Stimulated activated CD8-positive, alpha-beta memory T cell treated with anti-CD3 and anti-CD28 coated beads, Interleukin-7, amount 100 ng/mL, for 4 hours (primary cell): ENCODE data around the gene GDPGP1.

Source experiments
- DNase-seq, 2 donors: peaks; one replicate each; pipeline ENCODE4 v3.0.0-alpha.2; 2020; ENCODE audit warnings: low read depth in 2 of 2

The GDPGP1 gene

DNA sequence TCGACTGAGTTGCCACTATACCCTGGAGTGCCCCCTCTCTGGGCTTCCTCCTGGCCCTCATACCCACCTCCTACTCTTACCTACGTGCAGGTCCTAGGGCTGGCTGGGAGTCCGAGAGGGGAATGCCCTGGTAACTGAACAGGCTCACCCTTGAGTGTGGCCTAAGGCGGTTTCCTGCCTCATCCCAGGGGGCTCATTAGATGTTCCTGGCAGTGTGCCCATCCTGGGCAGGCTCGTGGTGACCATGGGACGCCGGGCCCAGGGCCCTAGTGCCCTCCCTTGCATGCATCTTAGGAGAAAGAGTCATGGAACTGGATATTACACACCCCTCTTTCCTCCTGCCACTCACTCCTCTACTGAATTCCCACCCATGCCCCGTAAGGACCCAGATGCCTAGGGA, 30.1 kb upstream of the GDPGP1 start:
- no peak for DNase-seq

DNA sequence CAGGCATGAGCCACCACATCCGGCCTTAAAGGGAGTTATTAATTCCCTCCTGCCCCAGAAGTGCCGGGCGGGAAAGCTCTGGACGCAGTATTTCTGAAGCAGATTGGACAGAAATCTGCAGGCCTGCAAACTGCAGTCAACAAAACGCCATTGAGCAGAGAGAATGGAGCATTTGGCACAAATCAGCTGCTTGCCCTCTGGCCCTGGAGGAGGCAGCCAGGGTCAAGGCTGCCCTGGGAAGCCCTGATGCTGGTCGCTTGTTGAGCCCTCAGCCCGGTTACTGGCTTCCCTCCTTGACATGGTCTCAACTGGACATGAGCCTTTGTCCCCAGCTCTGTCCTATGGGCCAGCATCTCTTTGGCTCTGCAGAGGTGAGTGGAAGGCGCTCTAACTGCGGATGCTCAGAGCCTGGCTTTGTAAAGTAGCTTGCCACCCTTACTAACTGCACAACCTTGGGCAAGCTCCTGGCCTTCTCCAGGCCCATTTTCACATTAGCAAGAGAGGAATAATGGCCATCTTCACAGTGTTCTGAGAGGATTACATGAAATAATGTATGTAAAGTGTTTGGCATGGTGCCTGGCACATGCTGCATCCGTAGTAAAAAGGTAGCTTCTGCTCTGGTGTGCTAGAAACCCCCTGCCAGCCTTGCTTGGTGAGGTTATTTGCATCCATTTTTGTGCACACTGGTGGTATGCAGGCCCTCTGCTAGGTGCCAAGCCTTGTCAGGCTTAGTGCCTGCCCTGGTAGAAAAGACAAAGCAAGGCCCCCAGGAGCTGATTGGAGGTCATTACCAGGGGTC, 28.8 kb upstream of the GDPGP1 start:
- no peak for DNase-seq

DNA sequence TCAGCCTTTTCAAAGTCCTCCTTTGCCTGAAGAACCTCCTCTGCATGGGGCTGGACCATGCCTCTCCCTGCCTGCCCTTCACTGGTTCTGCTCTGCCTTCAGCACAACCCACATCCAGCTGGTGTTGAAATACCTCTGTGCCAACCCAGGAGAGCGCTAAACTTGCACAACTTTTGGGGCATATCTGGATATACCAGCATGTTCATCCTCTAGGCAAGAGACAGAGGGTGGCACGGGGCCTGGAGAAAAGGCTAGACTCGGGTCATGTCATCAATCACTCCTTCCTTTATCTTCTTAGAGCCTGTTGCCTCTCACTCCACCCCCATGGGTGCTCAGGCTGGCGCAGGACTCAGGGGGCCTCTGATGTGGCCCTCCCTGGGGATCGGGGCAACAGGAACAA, 28.1 kb upstream of the GDPGP1 start:
- no peak for DNase-seq

DNA sequence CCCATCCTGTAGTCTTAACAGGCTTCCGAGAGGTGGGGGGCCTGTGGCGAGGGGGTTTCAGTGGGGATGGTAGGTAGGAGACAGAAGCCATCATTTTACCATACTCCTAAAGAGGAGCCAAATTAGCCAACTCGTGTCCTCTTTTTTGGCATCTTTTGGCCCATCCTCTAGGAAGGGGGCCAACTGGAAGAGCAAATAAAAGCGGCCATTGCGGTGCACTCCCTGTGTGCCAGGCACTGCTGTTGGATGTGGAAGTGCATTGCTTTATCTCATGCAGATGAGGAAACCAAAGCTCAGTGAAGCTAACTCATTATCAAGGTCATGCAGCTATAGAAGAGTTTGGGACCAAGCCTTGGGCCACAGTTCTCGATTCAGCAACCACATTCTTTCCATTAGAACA, 26.8 kb upstream of the GDPGP1 start:
- DNase-seq, result no peak

DNA sequence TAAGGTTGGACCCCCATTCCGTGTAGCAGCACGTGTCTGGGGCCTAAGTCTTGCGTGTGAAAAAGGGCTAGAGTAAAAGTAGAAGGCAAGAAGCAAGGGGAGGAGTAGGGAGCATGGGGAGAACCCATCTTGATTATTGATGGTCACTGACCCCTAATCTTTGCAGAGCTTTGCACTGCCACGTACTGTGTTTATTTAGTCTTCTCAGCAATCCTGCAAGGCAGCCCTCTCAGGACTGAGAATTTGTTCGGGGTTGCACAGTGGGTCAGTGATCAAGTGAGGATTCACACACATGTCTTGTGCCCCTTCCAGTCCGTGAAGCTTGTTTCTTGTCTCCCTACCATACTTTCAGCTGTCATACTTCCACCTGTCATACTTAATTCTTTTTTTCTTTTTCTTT, 25.7 kb upstream of the GDPGP1 start:
- DNase-seq, result no peak

DNA sequence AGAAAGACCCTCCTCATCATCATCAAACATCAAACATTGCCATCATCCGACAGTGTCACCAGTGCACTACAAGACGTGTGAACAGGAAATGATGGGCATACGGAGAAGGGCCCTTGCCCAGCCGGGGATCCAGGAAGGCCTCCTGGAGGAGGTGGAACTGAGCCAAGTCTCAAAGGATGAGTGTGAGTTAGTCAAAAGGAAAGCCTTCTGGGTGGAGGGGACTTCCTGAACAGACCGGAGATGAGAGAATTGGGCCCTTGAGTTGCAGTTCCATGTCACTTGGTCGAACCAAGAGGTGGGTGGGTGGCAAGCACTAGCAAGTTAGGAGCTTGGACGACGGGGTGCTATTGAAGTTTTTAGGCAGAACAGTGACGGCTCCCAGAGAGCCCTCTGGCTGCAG, 24.4 kb upstream of the GDPGP1 start:
- no peak for DNase-seq

DNA sequence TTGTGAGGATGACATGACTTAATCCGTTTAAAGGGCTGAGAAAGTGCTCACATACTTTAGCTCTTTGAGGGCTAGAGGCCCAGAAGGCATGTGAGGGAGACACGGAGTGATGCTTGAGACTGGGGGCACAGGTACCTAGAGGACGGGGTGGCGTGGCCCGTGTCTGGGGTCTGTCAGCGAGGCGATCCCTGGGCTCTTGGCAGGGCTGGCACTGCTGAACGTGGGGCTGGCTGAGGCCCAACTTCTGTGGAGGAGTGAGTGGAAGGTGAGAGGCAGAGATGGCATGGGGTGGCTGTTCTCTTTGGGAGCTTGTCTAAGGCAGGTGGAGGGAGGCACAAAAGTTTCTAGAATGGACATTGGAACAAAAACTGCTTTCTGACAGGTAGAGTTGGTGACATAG, 23.4 kb upstream of the GDPGP1 start:
- no peak for DNase-seq

DNA sequence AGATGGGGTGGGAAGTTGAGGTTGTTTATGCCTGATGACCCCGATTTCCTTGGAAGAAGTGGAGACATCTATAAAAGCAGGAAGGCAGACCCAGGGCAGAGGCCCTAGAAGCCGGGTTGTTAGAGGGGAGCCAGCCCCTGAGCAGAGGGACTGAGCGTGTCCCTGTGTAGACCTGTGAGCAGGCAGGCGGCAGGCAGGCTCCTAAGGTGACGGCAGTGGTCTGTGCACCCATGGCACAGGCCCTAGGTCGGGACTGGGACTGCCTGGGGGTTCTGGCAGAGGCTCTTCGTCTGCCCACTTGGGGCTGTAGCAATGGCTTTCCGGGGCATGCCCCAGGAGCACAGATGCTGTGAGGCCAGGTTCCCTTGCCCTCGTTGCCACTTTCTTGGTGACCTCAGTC, 23.0 kb upstream of the GDPGP1 start:
- DNase-seq, result no peak

DNA sequence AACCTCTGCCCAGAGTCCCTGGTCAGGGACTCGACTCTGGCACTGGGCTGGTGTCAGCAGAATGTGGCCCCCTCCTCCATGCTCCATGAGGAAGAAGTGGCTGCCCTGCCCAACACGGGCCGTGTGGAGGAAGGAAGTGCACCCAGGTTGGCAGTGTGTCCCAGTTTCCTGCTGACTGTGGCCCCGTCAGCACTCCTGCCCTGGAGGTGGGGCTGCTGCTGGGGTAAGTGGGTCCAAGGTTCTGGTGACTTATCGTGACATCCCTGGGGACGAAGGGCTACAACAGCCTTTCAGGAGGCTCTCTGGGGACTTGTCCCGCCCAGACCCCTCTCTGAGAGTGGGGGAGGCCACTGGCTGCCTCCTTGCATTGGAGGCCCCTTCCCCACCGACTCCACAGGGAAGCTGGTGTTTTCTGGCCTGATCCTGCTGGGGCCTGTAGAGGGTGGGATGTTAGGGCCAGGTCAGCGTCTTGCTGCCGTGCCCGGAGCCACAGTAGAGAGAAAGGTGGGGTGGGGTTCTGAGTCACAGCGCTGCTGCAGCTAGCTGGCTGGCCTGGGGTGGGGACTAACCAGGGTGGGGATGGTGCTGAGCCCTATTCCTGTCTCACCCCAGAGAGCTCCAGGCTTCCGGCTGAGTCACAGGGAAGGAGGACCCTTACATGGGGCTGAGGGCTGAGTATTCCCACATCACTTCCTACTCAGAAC, 22.4 kb upstream of the GDPGP1 start:
- no peak for DNase-seq

DNA sequence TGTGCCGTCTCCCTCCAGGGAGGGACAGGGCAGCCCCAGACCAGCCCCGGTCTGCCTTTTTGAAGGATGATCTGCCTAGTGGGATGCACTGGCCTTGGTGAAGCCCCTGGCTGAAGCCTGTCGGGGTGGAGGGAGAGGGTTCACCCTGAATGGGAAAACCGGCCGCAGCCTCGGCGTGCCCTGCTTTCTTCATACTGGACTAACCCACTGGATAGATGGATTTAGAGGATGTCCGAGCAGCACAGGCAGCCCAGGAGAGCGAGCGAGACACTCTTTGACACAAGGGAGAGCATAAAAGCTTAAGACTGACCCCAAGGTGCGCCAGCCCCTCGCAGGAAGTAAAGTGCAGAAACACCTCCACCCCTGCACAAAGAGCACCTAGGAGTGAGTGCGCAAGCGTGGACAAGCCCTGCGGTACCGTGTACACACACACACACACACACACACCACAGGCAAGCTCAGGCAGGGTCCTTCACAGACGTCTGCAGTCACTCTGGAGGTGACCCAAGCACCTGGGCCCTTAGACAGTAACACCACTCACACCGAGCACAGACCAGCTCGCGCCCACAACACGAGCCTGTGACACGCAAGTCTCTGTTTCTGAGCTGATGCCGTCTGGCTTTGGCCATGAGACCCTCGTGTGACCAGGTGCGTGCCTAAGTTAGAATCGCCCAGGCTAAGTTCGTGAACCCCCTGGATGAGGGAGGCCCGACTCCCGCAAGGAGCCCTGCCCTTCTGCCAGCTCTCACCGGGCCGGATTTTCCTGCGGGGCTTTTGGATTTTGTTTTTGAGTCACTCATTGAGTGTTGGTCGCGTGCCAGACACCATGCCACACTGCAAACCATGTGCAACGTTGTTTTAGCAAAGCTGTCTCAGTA, 21.5 kb upstream of the GDPGP1 start:
- no peak for DNase-seq

DNA sequence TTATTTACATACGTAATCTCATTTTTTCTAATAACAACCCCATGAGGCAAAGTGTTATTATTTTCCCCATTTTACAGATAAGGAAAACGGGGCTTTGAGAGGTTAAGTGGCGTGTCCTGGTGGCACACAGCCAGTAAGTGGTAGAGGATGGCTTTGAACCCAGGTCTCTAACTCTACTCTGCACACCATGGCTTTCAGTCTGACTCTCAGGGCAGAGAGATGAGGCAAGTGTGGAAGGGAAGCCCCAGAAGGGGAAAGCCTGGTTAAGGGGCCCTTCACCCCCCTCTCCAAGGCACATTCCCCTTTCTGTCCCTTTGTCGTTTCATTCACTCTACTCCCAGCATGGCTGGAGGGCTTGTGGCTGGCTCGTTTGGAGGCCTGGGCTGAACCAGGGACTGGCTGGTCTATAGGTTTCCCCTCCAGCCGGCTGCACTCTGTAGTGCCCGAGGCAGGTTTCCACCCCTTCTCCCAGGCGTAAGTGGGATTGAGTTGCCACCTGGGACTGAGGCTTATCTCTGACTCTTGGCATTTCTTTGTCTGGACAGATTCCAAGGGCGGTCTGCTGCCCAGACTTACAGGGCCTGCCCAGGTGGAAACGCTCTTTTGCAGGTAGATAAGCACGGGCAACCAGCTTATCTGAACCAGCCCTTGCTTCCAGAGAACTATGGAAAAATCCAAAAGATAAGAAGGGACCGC, 20.7 kb upstream of the GDPGP1 start:
- DNase-seq, result no peak

DNA sequence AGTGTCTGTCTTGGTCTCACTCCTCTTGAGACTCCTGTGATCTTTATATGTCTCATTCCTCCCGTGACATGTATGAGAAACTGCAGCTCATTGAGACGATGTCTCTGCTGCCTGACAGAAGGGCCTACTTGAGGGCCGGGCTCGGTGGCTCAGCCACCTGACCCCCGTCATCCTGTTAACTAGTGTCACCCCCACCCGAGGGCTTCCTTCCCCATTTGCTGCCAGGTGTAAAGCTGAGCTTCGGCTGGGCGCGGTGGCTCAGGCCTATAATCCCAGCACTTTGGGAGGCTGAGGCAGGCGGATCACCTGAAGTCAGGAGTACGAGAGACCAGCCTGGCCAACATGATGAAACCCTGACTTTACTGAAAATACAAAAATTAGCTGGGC, 20.2 kb upstream of the GDPGP1 start:
- DNase-seq, result no peak

DNA sequence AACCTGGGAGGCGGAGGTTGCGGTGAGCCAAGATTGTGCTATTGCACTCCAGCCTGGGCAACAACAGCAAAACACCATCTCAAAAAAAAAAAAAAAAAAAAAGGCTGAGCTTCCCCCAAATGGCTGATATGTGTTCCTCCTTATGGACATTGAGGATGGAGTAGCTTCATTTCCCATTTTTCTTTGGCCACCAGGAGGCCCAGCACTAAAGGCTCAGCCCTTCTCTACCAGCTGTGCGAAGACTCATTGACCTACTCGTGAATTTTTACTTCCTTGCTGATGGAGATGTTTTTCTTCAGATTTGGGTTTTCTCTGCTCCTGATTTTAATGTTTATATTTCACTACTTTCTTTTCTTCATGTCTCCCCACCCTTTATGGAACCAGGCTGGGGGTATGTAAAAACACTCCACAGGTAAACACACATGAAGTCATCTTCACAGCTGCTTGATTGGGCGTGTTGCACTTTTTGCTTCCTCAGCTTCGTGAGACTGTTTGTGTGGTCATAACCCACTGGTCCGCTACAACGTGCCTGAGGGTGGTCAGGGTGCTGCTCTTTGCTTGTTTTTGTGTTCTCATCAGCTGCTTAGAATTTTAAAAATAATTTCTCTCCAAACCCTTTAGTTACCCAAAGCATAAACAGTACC, 19.3 kb upstream of the GDPGP1 start:
- DNase-seq, result no peak

DNA sequence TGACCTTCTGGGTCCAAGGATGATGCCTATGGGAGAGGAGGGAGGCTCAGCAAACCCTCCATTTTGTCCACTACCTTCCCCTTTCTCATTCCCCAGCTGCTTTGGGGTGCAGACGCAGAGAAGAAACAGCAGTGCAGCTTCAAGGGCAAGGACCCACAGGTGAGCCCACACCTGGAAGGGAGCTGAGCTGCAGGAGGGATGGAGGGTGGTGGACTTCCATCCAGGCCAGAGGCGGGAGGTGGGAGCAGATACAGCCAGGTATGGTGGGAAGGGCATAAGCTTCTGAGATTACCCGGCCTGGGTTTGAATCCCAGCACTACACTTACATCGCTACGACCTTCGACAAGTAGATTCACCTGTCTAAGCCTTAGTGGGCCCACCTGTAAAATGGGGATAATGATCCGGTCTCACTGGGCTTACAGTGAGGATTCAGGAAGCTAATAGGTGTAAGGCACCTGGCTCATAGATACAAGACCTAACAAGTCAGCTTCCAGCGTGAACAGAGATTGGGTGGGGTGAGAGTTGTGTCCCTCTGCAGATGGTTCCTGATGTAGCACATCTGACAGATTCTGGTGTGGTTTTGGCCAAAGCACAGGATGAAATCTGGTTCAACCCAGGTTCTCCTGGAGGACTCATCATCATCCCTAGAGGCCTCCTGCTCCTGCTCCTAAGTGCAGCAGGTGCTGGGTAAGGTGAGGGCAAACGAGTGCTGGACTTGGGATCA, 16.2 kb upstream of the GDPGP1 start:
- DNase-seq, result no peak

DNA sequence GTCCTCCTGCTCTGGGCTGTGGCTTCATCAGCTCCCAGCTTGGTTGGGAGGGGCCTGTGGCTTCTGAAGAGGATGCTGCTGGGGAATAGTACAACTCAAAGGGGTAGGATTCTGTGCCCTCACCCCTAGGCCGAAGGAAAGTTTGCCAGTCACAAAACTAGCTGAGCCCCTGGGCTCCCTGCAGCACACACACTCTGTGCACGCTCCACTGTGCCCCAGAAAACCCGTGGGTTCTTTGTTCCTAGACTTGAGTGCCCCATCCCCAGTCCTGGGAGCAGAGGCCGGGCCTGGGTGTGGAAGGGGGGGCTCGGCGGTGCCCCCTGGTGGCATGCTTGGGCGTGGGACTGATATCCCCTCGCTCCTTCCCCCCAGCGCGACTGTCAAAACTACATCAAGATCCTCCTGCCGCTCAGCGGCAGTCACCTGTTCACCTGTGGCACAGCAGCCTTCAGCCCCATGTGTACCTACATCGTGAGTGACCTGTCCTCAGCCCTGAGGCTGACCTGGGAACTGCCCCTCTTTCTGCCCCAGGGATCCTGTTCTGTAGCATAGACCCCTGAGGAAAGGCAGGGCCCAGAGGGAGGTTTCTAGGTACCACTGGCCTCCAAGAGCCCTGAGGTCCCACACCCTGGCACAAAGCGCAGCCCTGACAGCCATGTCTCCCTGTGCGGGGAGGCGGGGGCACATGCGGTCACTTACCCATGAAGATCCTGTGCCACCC, 14.4 kb upstream of the GDPGP1 start:
- DNase-seq, result peak in 1 of 2 donors; percentile 44

DNA sequence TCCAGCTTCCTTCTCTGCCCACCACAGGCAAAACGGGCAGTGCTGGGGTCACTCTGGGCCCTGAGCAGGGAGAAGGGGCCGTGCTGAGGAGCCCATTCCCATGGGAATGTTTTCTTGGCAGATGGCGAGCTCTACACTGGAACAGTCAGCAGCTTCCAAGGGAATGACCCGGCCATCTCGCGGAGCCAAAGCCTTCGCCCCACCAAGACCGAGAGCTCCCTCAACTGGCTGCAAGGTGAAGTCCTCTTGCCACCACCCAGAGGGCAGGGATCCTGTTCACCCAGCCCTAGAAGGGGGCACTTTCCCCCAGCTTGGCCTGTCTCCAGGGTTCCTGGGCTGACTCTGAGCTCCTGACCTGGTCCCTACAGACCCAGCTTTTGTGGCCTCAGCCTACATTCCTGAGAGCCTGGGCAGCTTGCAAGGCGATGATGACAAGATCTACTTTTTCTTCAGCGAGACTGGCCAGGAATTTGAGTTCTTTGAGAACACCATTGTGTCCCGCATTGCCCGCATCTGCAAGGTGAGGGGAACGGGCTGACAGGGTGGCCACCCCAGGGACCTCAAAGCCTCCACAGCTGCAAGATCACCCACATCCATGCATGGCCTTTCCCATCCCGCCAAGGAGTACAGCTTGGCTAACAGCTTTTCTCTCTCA, 12.6 kb upstream of the GDPGP1 start:
- DNase-seq, result no peak

DNA sequence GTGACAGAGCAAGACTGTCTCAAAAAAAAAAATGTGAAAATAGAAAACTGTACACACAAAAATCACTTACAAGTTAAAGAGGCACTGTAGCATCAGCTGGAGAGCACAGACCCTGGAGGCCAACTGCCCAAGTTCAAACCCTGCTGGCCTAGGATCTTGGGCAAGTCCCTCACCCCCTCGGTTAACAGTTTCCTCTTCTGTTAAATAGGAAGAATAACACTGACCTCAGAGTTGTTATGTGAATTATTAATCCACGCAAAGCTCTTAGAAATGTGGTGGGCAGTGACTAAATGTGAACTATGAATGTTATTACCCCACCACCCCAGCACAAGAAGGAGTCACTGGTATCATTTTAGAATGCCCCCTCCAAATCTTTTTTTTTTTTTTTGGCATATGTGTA, 11.5 kb upstream of the GDPGP1 start:
- DNase-seq, result no peak

DNA sequence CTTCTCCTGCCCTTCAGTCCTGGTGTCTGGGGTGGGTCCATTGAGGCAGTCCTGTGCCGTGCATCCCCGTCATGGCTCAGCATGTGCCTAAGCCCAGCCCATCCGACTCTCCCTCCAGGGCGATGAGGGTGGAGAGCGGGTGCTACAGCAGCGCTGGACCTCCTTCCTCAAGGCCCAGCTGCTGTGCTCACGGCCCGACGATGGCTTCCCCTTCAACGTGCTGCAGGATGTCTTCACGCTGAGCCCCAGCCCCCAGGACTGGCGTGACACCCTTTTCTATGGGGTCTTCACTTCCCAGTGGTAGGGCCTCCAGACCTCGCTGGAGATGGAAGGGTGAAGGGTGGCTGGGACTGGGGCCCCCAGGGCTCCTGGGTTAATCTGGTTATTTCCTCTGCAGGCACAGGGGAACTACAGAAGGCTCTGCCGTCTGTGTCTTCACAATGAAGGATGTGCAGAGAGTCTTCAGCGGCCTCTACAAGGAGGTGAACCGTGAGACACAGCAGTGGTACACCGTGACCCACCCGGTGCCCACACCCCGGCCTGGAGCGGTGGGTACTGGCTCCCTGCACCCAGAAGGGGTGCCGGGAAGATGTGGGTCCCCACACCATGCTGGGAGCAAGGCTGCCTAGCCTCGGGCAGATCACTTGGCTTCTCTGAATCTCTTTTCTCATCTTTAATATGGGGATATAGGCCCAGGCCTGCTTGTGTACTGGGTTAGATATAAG, 10.4 kb upstream of the GDPGP1 start:
- no peak for DNase-seq

DNA sequence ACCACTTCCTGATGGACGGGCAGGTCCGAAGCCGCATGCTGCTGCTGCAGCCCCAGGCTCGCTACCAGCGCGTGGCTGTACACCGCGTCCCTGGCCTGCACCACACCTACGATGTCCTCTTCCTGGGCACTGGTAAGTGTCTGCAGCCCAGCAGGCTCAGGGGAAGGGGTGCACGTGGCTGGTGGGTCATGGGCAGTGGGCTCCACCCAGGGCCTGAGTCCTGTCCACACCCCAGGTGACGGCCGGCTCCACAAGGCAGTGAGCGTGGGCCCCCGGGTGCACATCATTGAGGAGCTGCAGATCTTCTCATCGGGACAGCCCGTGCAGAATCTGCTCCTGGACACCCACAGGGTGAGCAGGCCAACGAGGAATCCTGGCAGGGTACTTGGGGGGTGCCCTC, 9.0 kb upstream of the GDPGP1 start:
- no peak for DNase-seq
